RKO (cell line): Measurements from ENCODE around the gene COL26A1.
"Not testable (repeated sequence)": the region's sequence is repeated elsewhere in the genome, so short reads cannot be mapped to it uniquely, and the experiment has no call there.

Experiments
- DNase-seq: peaks from one replicate; pipeline ENCODE4 v3.0.0-alpha.2; 2016; ENCODE audit warnings: low spot score

COL26A1 gene

DNA sequence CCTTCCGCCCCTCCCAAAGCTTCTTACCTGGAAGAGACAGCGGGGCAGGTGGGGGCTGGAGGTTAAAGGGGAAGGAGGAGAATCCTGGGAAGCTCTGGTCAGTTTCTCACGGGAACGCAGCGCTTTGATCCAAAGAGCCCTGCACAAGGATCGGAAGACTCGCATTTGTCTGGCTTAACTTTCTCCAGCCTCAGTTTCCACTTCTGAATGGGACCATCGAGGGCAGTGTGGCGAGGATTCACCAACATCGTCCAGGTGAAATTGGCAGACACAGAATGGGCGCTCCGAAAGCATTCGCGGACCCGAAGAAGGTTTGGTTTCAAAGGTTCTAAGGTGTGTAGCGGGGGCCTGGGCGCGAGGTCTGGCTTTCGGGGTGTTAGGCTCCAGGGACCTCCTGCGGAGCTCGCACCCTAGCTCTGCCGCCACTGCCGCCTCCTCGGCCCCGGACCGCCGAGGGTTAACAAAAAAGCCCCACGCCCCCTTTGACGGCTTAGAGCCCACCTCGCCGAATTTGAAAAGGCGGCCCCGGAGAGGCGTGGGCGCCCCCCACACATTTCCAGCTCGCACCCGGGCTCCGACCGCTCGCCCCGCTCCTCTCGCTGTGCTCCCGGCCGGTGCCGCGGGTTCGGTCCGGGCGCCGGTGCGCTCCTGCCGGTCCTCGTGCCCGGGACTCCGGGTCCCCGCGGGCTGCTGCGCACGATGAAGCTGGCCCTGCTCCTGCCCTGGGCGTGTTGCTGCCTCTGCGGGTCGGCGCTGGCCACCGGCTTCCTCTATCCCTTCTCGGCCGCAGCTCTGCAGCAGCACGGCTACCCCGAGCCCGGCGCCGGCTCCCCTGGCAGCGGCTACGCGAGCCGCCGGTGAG lies at the start of gene COL26A1:
TSS of gene COL26A1 (plus strand) at position 542 of the 862 bp plus-strand sequence. CDS start at position 700, 158 bp downstream.
- DNase-seq: no peak

DNA sequence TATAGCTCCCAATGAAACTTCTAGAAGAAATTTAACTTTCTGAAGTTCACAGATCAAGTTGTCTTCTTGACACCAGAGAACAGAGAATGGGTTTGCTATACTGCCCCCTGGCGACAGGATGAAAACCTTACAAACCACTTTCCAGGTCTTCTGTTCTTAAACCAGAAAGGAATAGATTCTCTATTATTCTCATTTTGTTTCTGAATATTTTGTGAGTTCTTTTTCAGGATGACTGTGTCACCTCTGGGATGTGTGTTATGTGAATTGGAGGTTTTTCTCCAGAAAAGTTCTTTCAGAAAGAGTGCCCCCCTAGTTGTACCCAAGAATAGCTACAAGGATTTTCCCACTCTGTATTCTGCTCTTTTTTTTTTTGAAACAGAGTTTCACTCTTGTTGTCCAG lies 47.3 kb upstream of the COL26A1 start:
- DNase-seq: peak; percentile 59

- DNase-seq: peak; percentile 74
Observed at GRCh38 chr7:101319401-101319800, 43.3 kb upstream of the COL26A1 start.

GRCh38 chr7:101321491-101322401 lies 40.9 kb upstream of the COL26A1 start, which contains the start of gene IFT22:
IFT22 (minus strand) TSS chr7:101321812; CDS start chr7:101321709, 103 bp downstream.
- DNase-seq: peak; percentile 95

GRCh38 chr7:101328159-101328558 lies 34.5 kb upstream of the COL26A1 start:
- DNase-seq: no peak

GRCh38 chr7:101330011-101330484 lies 32.6 kb upstream of the COL26A1 start:
- no peak for DNase-seq

DNA sequence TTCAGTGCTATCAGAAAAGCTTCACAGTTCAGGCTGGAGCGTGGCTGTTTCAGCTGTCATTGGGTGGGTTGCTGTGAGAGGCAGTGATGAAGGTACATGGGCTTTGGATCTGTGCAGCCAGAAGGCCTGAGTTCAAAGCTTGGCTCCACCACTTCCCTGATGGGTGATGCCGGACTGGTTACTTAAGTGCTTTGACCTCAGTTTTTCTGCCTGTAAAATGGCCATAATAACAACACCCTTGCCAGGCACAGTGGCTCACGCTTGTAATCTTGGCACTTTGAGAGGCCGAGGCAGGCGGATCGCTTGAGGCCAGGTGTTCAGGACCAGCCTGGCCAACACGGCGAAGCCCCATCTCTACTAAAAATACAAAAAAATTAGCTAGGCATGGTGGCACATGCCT lies 30.6 kb upstream of the COL26A1 start:
- no peak for DNase-seq

DNA sequence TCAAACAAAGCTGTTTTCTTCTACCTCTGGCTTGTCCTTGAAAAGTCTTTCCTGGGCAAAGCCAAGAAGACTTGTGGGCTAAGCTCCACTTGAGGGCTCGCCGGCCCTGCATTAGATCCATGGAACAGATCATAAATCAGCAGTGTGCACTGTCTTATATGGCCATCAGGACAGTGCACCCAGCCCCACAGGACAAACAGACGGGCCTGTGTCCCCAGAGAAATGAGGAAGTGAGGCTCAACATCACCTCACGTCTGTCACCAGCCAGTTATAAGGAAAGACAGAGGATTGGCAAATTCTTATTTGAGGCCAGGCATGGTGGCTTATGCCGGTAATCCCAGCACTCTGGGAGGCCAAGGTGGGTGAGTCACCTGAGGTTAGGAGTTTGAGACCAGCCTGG lies 28.8 kb upstream of the COL26A1 start:
- no peak for DNase-seq

GRCh38 chr7:101340379-101340778 lies 22.3 kb upstream of the COL26A1 start:
- DNase-seq: no peak

DNA sequence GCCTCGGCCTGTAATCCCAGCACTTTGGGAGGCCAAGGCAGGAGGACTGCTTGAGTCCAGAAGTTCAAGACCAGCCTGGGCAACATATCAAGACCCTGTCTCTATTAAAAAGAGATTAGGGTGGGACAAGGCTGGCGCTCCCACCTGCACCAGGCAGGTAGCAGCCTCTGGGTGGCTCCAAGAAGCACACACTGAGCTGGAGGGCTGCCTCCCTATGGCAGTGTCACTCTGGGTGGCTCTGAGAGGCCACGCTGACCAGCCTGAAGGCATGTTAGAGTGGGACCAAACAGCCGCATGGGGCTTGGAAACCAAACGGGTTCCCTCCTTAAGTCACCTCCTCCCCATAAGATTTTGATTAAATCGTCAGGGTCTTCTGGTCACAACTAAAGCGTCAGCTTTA lies 19.8 kb upstream of the COL26A1 start:
- no peak for DNase-seq

DNA sequence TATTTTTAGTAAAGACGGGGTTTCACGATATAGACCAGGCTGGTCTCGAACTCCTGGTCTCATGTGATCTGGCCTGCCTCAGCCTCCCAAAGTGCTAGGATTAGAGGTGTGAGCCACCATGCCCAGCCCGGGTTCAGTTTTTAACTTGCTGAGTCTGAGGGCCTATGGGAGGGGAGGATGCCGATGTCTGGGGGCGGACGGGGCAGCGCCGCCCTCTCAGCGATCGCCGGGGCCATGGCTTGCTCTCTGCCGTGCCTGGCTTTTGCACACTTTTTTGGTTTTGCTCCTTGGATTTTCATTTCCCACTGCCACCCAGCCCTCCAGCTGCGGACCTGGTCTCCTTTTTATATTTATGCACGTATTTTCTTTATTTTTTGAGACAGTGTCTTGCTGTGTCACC lies 15.2 kb upstream of the COL26A1 start:
- DNase-seq: no peak

DNA sequence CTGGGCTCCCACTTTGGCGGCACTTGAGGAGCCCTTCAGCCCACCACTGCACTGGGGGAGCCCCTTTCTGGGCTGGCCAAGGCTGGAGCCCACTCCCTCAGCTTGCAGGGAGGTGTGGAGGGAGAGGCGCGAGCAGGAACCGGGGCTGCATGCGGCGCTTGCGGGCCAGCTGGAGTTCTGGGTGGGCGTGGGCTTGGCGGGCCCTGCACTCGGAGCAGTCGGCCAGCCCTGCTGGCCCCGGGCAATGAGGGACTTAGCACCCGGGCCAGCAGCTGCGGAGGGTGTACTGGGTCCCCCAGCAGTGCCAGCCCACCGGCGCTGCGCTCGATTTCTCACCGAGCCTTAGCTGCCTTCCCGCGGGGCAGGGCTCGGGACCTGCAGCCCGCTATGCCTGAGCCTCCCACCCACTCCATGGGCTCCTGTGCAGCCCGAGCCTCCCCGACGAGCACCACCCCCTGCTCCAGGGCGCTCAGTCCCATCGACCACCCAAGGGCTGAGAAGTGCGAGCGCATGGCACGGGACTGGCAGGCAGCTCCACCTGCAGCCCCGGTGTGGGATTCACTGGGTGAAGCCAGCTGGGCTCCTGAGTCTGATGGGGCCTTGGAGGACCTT lies 14.1 kb upstream of the COL26A1 start:
- not testable (repeated sequence) for DNase-seq

DNA sequence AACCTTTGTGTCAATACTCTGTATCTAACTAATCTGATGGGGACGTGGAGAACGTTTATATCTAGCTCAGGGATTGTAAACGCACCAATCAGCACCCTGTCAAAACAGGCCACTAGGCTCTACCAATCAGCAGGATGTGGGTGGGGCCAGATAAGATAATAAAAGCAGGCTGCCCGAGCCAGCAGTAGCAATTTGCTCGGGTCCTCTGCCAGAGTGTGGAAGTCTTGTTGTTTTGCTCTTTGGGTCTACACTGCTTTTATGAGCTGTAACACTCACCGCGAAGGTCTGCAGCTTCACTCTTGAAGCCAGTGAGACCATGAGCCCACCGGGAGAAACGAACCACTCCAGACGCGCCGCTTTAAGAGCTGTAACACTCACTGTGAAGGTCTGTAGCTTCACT lies 13.4 kb upstream of the COL26A1 start:
- DNase-seq: not testable (repeated sequence)

DNA sequence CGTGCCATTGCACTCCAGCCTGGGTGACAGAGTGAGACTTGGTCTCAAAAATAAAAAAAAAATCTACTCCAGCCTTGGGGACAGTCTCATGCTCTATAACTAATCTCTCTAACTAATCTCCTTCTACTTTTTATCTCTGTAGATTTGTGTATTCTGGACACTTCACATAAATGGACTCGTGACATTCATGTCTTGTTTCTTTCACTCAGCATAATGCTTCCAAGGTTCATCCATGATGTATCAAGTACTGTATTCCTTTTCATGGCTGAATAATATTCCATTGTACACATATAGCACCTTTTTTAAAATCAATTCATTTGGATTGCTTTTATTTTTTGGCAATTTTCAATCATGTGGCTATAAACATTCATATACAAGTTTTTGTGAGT lies 9.8 kb upstream of the COL26A1 start:
- DNase-seq: no peak

GRCh38 chr7:101357433-101357832 lies 5.2 kb upstream of the COL26A1 start:
- DNase-seq: no peak

DNA sequence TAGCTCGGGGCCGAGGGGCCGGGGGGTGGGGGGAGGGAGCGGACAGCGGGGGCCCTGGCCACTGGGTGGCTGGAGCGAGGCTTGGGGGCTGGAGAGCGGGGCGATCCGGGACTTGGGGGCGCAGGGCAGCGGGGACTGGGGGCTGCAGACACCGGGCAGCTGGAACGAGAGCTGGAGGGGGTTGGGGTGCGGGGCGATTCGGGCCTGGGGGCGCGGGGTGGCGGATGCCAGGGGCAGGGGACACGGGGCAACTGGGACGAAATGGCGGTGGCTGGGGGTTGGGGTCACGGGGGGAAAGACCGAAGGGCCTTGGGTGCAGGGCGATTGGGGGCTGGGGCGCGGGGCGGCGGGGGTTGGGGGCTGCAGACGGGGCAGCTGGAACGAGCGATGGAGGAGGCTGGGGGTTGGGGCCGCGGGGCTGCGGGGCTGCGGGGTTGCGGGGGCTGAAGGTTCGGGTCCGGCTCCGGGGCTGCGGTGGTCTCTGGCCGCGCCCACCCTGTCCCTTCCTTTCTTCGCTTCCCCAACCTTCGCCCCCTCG lies 590 bp downstream of the COL26A1 start:
- no peak for DNase-seq

DNA sequence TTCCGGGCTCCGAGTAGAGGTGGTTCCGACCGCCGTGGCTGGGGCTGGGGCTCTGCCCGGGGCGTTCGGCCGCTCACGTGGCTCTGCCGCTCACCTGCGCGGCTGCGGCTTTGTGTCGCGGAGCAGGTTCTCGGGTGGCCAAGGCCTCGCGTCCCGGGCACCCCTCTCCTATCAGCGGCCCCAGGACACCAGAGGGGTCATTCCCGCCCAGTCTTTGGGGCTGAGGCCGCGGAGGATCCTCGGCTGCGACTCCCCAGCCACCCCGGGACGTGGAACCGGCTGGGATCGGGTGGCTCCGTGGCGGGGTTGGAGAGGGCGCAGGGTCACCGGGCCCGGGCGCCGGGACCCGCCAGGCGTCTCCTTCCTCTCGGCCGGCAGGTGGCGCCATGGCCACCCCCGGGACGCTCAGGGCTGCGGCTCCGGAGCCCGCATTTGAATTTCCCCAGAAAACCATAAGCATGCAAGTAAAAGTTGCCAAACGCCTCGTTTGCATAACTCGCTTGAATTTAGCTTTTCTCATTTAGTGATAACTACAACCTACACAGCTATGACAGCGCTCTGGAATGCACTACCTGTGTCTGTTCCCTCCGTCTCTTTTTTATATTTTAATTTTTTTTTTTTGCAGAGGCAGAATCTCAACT lies 1.2 kb downstream of the COL26A1 start:
- peak; percentile 68 for DNase-seq

GRCh38 chr7:101365956-101366355 lies 3.3 kb downstream of the COL26A1 start:
- DNase-seq: no peak

DNA sequence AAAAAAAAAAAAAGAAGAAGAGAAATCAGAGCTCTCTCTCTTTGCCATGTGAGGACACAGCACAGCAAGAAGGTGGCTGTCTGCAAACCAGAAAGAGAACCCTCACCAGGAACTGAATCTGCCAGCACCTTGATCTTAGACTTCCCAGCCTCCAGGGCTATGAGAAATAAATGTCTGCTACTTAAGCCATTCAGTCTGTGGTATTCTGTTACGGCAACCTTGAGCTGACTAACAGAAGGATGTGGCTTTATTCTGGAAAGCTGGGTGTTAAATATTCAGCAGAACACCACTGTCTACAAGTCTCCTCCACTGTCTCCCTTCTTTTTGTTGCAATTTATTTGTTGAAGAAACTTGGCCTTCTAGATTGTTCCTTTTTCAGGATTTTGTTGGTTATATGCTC lies 5.0 kb downstream of the COL26A1 start:
- no peak for DNase-seq

DNA sequence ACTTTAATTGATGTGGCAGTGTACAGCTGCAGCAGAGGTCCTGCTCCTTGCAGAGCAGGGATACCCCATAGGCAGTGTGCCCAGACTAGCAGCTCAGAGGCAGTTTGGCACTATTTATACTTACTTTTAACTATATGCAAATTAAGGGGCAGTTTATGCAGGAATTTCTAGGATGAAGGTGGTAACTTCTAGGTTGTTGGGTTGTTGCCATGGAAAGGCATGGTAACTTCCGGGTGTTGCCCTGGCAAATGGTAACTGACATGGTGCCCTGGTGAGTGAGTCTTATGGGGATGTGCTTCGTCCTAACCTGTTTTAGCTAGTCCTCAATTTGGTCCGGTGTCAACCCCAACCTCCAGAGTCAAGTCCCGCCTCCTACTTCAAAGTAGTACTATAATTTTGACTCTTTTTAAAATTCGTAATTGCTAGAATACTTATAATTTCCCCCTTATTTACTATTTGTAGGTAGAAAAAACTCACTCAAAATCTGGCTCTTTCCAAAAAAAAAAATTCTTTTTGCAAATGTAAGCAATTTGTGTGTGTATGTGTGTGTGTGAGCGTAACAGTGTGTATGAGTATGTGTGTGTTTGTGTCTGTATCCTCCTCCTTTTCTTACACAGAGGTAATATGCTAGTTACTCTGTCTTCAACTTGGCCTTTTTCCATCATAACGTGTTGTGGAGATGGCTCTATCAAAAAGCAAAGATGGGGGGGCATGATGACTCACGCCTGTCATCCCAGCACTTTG lies 5.9 kb downstream of the COL26A1 start:
- no peak for DNase-seq

- DNase-seq: no peak
Observed at GRCh38 chr7:101370836-101371235, 8.2 kb downstream of the COL26A1 start.
